Measurements from ENCODE around the gene CXADR. TPM values are rescaled to one million over a fixed set of nuclear protein-coding genes. Genes with fewer than 3 reads are reported as not detected.

CXADR gene
- total RNA-seq, 2 experiments from 2014 or later = 6.3 to 6.6 TPM

DNA sequence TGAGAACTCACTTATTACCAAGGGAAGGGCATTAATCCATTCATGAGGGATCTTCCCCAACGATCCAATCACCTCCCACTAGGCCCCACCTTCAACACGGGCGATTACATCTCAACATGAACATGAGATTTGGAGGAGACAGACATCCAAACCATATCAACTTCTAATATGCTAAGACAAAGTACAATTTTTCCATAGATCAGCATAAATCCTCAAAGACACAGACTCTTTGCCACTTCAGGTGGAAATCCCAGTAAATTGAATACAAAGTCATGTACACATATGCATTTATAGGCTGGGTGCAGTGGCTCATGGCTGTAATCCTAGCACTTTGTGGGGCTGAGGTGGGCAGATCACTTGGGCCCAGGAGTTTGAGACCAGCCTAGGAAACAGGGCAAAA, 18.8 kb upstream of the CXADR start:
- no peaks in the 10 kb centered on the region for H3K9me3 ChIP-seq (ENCODE audit: low read length)
- H3K4me1 ChIP-seq (ENCODE audit: insufficient read depth, low read length, poor library complexity, severe bottlenecking) = peaks cover 6% of the 10 kb centered on the region
- CTCF ChIA-PET (ENCODE audit: unreplicated experiment) = no interaction called here
- no peaks in the 10 kb centered on the region for H3K79me2 ChIP-seq (ENCODE audit: insufficient read depth, low read depth, low read length)
- no peak overlapping the region for H3K4me3 ChIP-seq (ENCODE audit: low read depth, low read length, poor library complexity, severe bottlenecking)
- intact Hi-C loops (cut with micrococcal nuclease; ENCODE audit: unreplicated experiment) = no loop called here
- POLR2A ChIA-PET = interaction anchor here (0.6 to 0.7 kb wide), 2 partner anchors 10 to 53 kb away, joined by 3 to 5 read pairs; no protein-coding TSS in a partner anchor
- DNase-seq (ENCODE audit: low spot score) = no peak
- H2AFZ ChIP-seq (ENCODE audit: low read length) = no peak overlapping the region
- no peak overlapping the region for H3K27ac ChIP-seq (ENCODE audit: low read depth, low read length, poor library complexity, severe bottlenecking)
- no peaks in the 10 kb centered on the region for H3K9me2 ChIP-seq (ENCODE audit: insufficient read depth, low read length)
- no peaks in the 10 kb centered on the region for H3K36me3 ChIP-seq (ENCODE audit: insufficient read depth, low read length)
- H4K20me1 ChIP-seq (ENCODE audit: insufficient read depth, low read length) = no peaks in the 10 kb centered on the region
- H3K4me2 ChIP-seq (ENCODE audit: low read length) = no peak overlapping the region
- no peak for TF ChIP-seq EZH2phosphoT487 (IDR thresholded peaks at IDR 0.05; ENCODE audit: borderline replicate concordance, low read depth, low read length)
- TF ChIP-seq, protein P1, sequence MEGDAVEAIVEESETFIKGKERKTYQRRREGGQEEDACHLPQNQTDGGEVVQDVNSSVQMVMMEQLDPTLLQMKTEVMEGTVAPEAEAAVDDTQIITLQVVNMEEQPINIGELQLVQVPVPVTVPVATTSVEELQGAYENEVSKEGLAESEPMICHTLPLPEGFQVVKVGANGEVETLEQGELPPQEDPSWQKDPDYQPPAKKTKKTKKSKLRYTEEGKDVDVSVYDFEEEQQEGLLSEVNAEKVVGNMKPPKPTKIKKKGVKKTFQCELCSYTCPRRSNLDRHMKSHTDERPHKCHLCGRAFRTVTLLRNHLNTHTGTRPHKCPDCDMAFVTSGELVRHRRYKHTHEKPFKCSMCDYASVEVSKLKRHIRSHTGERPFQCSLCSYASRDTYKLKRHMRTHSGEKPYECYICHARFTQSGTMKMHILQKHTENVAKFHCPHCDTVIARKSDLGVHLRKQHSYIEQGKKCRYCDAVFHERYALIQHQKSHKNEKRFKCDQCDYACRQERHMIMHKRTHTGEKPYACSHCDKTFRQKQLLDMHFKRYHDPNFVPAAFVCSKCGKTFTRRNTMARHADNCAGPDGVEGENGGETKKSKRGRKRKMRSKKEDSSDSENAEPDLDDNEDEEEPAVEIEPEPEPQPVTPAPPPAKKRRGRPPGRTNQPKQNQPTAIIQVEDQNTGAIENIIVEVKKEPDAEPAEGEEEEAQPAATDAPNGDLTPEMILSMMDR (conservative IDR thresholded peaks at IDR 0.05; ENCODE audit: low read length) = no peak
- no TSS peak for BruUV-seq (replicated peaks)

DNA sequence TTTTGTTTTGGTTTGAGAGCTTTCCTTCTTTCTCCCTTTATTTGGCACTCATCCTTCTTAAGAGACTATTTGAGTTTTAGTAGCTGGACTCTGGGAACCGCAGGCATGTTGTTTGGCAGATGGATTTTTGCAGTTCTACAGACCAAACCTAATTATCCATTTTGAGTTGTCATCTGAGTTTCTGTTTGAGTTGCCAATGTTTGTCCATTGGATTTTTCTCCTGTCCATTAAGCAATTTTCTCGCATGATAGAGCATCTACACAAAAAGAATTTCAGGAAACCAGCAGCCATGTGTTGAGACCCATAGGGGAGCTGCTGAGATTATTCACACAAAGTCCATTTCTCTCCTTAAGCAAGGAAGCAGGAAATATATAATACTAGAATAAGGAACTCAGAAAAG, 17.2 kb upstream of the CXADR start:
- ChIA-PET CTCF (ENCODE audit: unreplicated experiment) (interaction anchor here (0.9 kb wide), 1 partner anchor 16 kb away, joined by 3 read pairs; no protein-coding TSS in a partner anchor), POLR2A (interaction anchor here (0.7 to 1.6 kb wide), 4 partner anchors 8 to 107 kb away, joined by 3 to 4 read pairs (median 3); no protein-coding TSS in a partner anchor)
- Histone ChIP-seq H4K20me1 (ENCODE audit: insufficient read depth, low read length) (no peaks in the 10 kb centered on the region), H3K4me2 (ENCODE audit: low read length) (no peak overlapping the region), H3K36me3 (ENCODE audit: insufficient read depth, low read length) (no peaks in the 10 kb centered on the region), H3K27ac (ENCODE audit: low read depth, low read length, poor library complexity, severe bottlenecking) (no peak overlapping the region), H3K9me2 (ENCODE audit: insufficient read depth, low read length) (no peaks in the 10 kb centered on the region), H3K4me3 (ENCODE audit: low read depth, low read length, poor library complexity, severe bottlenecking) (no peak overlapping the region), H3K9me3 (ENCODE audit: low read length) (no peaks in the 10 kb centered on the region), H3K4me1 (ENCODE audit: insufficient read depth, low read length, poor library complexity, severe bottlenecking) (peaks cover 6% of the 10 kb centered on the region), H2AFZ (ENCODE audit: low read length) (no peak overlapping the region), H3K79me2 (ENCODE audit: insufficient read depth, low read depth, low read length) (no peaks in the 10 kb centered on the region)
- DNase-seq (ENCODE audit: low spot score) = no peak
- BruUV-seq (replicated peaks) = no TSS peak
- TF ChIP-seq EZH2phosphoT487 (IDR thresholded peaks at IDR 0.05; ENCODE audit: borderline replicate concordance, low read depth, low read length) = no peak
- TF ChIP-seq, protein P1 (conservative IDR thresholded peaks at IDR 0.05; ENCODE audit: low read length) = no peak
- intact Hi-C loops (cut with micrococcal nuclease; ENCODE audit: unreplicated experiment) = no loop called here

DNA sequence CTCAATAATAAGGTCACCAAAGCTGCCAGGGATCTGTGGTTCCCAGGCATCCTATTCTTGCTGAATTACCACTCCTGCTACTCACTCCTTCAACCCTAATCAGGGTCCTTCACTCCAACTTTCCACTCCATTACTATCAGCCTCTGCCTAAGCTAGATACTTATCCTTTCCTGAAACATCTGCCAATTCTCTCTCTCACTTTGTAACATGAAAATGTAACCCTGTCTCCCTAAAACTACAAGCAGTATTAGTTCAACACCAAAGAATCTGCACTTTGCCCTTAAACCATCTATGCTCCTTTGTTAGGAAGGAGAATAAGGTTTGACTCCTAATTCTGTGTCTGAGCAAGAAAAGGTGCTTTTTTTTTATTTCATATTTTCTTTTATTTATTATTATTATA, 15.5 kb upstream of the CXADR start:
- H3K36me3 ChIP-seq (ENCODE audit: insufficient read depth, low read length) = no peaks in the 10 kb centered on the region
- intact Hi-C loops (cut with micrococcal nuclease; ENCODE audit: unreplicated experiment) = no loop called here
- H3K79me2 ChIP-seq (ENCODE audit: insufficient read depth, low read depth, low read length) = no peaks in the 10 kb centered on the region
- H3K4me2 ChIP-seq (ENCODE audit: low read length) = no peak overlapping the region
- no peak overlapping the region for H3K4me3 ChIP-seq (ENCODE audit: low read depth, low read length, poor library complexity, severe bottlenecking)
- H3K4me1 ChIP-seq (ENCODE audit: insufficient read depth, low read length, poor library complexity, severe bottlenecking) = peaks cover 6% of the 10 kb centered on the region
- H3K9me2 ChIP-seq (ENCODE audit: insufficient read depth, low read length) = no peaks in the 10 kb centered on the region
- no peaks in the 10 kb centered on the region for H4K20me1 ChIP-seq (ENCODE audit: insufficient read depth, low read length)
- no peak for DNase-seq (ENCODE audit: low spot score)
- no peak for TF ChIP-seq EZH2phosphoT487 (IDR thresholded peaks at IDR 0.05; ENCODE audit: borderline replicate concordance, low read depth, low read length)
- TF ChIP-seq, protein P1 (conservative IDR thresholded peaks at IDR 0.05; ENCODE audit: low read length) = no peak
- no peaks in the 10 kb centered on the region for H3K9me3 ChIP-seq (ENCODE audit: low read length)
- CTCF ChIA-PET (ENCODE audit: unreplicated experiment) = no interaction called here
- POLR2A ChIA-PET = no interaction called here
- no peak overlapping the region for H3K27ac ChIP-seq (ENCODE audit: low read depth, low read length, poor library complexity, severe bottlenecking)
- H2AFZ ChIP-seq (ENCODE audit: low read length) = no peak overlapping the region
- BruUV-seq (replicated peaks) = no TSS peak

Data from OCI-LY7 (cell line).